HG02885 (cell line): Measurements from ENCODE around the gene CNTNAP2.

Source experiments
- ATAC-seq: cut with Tn5 transposase; IDR thresholded peaks from one replicate; pipeline ENCODE4 v1.9.1; 2021; ENCODE audit warnings: mild to moderate bottlenecking; ENCODE audit not compliant: unreplicated experiment, poor library complexity

The CNTNAP2 gene

DNA sequence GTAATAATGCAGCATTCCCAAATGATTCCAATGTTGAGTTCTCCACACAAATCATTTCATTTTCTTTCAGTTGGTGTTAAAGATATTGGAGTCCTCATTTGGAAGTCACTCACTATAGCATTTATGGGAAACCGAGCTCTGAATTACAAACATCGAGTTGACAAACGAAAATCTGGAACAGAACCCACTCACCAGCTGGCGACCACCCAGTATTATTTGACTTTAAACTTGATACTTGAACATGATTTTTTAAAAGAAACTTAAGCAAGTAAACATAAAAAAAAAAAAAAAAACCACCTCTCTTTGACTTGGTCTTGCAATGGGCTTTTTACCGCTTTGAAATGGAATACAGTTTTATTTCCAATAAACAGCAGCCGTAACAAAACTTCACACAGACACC is 1897.4 kb downstream of the CNTNAP2 start:
- no peak for ATAC-seq

- no peak for ATAC-seq
These were observed 1897.9 kb downstream of the CNTNAP2 start for GRCh38 chr7:148014541-148014940.

GRCh38 chr7:148017126-148017525 is 1900.5 kb downstream of the CNTNAP2 start:
- no peak for ATAC-seq

- ATAC-seq, result no peak
These were observed 1904.1 kb downstream of the CNTNAP2 start for GRCh38 chr7:148020679-148021078.

GRCh38 chr7:148021507-148022045 is 1905.0 kb downstream of the CNTNAP2 start:
- ATAC-seq, result no peak

DNA sequence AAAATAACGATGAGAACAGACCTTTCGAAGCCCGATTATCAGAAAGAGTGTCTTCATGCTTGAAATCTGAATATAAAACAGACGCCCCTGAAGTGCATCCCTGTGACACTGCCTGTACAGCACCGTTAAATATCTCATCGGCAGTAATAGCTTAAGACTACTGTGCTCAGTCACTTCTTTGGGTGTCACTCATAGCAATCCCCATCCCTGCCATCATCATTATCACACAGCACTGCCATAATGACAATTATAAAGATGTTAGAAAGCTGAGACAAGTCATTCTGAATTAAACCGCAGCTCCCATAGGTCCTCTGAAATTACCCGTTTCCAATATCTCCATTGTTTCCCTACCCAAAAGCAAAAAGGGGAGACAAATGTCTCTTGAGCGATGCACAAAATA is 1906.2 kb downstream of the CNTNAP2 start:
- no peak for ATAC-seq

DNA sequence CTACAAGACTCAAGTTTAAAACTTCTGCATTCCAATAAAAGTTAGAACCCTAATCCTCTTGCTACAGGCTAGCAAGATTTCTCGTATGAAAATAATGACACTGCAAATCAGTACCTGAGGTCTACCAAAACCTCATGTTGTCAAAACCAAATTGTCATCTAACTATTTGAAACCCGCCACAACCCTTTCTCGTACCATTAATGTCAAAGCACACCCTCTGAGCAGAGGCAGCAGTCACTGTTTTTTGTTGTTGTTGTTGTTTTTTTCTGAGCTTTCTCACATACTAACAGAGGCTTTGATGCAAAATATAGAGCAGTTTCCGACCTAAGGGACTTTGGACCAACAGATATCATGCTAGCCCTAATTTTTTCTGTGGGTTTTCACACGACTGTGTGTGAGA is 1910.1 kb downstream of the CNTNAP2 start:
- ATAC-seq, result no peak

DNA sequence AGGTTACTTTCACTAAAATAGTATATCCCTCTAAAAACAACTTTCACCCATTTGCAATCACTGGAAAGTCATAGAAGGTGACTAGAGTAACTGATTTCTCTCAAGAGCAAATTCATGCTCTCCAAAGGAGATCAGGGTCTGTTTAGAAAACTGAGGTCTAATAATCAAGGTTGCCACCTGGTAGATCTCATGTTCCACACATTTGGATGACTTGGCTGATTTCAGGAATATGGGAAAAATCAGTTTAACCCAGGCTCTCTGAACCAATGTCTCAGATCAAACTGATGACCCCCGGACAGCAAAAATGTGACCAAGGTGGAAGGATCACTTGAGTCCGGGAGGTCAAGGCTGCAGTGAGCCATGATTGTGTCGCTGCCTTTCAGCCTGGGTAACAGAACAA is 1911.6 kb downstream of the CNTNAP2 start:
- no peak for ATAC-seq

- ATAC-seq, result no peak
These were observed 1914.4 kb downstream of the CNTNAP2 start for GRCh38 chr7:148031019-148031418.

- ATAC-seq, result no peak
These were observed 1915.2 kb downstream of the CNTNAP2 start for GRCh38 chr7:148031811-148032210.

GRCh38 chr7:148035950-148036349 is 1919.3 kb downstream of the CNTNAP2 start:
- no peak for ATAC-seq

DNA sequence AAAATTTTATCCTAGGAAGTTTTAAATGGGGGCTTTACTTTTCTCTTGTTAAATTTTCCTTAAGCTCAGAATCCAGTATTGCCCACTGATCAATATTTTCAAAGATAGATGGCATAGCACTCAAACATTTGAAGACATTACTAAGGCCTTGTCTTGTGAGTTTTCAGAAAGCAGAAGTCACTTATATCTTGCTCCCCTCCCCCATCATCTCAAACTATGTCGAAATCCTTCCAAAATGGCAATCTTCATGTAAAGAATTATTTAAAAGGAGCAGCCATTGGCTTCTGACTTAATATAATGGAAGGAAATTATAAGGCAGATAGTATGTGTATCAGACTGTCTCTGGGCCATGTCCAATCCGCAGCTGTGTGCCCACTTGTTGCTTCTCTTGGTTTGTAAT is 1920.4 kb downstream of the CNTNAP2 start:
- ATAC-seq, result no peak

- no peak for ATAC-seq
These were observed 1924.6 kb downstream of the CNTNAP2 start for GRCh38 chr7:148041156-148041555.

DNA sequence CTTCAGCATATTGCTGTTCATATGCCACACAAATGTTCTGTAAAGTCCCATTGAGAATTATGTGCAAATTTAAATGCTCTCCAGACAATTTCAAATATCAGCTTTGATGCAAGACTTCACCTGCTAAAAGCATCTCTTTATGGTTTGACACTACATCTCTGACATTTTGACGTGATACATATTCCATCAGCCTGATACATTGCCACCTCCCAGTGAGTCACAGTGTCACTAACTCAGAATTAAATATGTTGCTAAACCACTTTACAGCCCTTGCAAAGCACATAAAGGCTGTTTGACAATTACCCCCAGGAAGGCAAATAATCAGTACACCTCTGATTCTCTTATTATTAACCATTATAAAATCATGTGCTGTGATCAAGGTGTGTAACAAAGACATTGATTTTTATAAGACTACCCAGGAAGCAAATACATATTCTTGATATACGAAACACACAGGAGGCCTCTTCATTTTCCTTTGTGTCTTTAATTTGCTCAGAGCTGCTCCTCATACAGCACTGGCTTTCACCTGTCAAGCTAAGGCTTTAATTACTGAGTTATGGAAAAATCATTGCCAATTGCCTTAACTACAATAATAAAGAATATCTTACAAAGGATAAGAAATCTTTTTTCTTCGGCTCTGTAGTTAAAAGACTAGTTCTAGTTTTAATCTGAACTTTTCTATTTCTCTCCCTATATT is 1926.5 kb downstream of the CNTNAP2 start:
- ATAC-seq, result no peak

DNA sequence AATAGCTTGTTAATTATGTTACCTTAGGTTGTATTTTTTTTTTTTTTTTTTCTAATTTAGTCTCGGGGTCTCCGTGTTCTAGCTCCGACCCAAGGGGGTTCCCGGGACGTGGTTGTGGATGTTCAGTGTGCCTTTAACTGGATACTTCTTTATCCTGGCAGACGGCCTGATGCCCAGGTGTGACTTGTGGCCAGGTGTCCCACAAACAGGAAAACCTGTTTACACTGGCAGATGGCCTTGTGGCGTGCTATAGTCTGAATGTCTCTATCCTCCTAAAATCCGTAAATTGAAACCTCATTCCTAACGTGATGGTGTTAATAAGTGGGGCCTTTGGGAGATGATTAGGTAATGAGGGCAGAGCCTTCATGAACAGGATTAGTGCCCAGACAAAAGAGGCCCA is 1927.6 kb downstream of the CNTNAP2 start:
- no peak for ATAC-seq

DNA sequence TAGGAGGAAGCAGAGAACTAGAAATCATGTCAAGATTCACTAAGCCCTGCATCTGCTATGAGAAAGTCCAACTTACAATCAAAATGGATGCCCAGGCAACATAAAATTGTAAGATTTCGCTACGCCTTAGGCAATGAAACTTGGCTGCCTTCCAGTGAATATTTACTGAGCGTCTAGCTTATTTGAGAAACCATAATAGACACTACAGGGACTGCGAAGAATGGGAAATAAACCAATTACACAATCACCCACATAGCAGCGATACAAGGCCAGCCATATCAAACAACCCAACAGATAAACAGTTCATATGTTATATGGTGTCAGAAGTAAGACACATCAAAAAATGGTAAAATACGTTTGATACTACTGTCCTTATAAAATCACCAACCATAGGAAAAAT is 1928.9 kb downstream of the CNTNAP2 start:
- no peak for ATAC-seq

- peak; percentile 53 for ATAC-seq
These were observed 1932.5 kb downstream of the CNTNAP2 start for GRCh38 chr7:148049068-148049467.

DNA sequence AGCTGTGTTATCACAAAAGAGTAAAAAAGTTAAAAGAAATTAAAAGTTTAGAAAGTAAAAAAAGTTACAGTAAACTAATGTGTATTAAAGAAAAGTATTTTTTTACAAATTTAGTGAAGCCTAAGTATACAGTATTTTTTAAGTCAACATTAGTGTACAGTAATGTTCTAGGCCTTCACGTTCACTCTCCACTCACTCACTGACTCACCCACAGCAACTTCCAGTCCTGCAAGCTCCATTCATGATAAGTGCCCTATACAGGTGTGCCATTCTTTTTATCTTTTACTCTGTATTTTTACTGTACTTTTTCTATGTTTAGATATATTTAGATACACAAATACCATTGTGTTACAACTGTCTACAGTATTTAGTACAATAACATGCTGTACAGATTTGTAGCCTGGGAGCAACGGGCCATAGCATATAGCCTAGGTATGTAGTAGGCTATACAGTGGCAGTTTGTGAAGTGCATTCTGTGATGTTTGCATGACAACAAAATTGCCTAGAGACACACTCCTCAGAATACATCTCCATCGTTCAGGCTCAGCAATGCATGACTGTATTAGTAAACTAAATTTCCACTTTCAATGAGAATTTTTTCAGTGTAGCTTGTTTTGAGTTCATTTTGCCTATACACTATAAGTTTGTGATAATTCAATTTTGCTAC is 1934.0 kb downstream of the CNTNAP2 start:
- ATAC-seq, result no peak

GRCh38 chr7:148056406-148056805 is 1939.8 kb downstream of the CNTNAP2 start:
- no peak for ATAC-seq

DNA sequence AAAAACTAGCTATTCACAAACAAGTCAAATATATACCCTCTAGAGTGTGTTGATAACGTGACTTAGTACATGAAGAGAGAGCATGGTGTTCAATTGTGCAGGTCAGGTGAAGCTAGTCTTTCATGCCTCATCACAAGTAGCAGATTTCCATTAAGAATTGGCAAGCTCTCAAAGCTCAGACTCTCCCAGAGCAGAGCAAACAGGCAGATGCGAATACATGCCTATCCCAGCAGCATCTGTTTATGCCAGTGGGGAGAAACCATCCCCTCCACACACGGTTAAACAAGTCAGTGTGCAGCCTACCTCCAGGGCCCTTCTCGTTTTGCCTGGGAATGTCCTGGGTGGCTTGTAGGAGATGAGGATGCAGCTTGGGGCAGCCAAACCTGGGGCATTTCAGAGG is 1941.5 kb downstream of the CNTNAP2 start:
- no peak for ATAC-seq

DNA sequence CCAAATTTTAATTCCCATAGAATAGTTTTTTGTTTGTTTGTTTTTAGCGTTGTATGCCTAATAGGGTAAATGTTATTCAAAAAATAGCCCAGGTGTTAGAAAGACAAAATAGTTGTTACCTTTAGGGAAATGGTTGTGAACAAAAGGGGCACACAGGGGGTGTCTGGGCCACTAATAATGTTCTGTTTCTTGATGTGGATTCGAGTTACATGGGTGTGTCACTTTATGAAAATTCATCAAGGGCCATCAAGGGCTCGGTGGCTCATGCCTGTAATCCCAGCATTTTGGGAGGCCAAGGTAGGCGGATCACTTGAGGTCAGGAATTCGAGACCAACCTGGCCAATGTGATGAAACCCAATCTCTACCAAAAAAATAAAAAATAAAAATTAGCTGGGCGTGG is 1942.2 kb downstream of the CNTNAP2 start:
- ATAC-seq, result no peak

- peak; percentile 98 for ATAC-seq
These were observed 1944.1 kb downstream of the CNTNAP2 start for GRCh38 chr7:148060724-148061123.
